ENCODE data around the gene SLC6A8. TPM values are rescaled to one million over a fixed set of nuclear protein-coding genes. Genes with fewer than 3 reads are reported as not detected.
A peak's percentile ranks its signal among the peaks of the same experiment; 100 is the strongest.

SLC6A8 gene
- total RNA-seq, 1 donor from 2014 or later = 94.1 TPM

GRCh38 chrX:153645921-153646488 is 41.7 kb upstream of the SLC6A8 start:
- Mint-ChIP-seq H3K9me3 (peaks cover 16% of the 10 kb centered on the region), H3K36me3 (no peaks in the 10 kb centered on the region), H3K4me1 (peaks cover 12% of the 10 kb centered on the region), H3K27me3 (ENCODE audit: insufficient read depth, low read depth) (peaks cover 40% of the 10 kb centered on the region), H3K4me3 (peak overlapping the region; percentile 35), H3K27ac (no peak overlapping the region)
- no peak overlapping the region for H2AFZ ChIP-seq (replicated peaks)
- H3K36me3 ChIP-seq = no peaks in the 10 kb centered on the region
- DNase-seq (ENCODE audit: low spot score) = no peak
- TF ChIP-seq EZH2phosphoT487 (IDR thresholded peaks at IDR 0.05) (no peak), EZH2 (IDR thresholded peaks at IDR 0.05) (no peak)
- TF ChIP-seq, protein P1, sequence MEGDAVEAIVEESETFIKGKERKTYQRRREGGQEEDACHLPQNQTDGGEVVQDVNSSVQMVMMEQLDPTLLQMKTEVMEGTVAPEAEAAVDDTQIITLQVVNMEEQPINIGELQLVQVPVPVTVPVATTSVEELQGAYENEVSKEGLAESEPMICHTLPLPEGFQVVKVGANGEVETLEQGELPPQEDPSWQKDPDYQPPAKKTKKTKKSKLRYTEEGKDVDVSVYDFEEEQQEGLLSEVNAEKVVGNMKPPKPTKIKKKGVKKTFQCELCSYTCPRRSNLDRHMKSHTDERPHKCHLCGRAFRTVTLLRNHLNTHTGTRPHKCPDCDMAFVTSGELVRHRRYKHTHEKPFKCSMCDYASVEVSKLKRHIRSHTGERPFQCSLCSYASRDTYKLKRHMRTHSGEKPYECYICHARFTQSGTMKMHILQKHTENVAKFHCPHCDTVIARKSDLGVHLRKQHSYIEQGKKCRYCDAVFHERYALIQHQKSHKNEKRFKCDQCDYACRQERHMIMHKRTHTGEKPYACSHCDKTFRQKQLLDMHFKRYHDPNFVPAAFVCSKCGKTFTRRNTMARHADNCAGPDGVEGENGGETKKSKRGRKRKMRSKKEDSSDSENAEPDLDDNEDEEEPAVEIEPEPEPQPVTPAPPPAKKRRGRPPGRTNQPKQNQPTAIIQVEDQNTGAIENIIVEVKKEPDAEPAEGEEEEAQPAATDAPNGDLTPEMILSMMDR (IDR thresholded peaks at IDR 0.05) = no peak
- no peaks in the 10 kb centered on the region for H3K79me2 ChIP-seq (ENCODE audit: low read depth)
- H4K20me1 ChIP-seq (ENCODE audit: low read depth) = peaks cover 8% of the 10 kb centered on the region
- H3K4me2 ChIP-seq = no peak overlapping the region
- H3K9me3 ChIP-seq (ENCODE audit: low read depth) = no peaks in the 10 kb centered on the region
- no peak overlapping the region for H3K4me3 ChIP-seq
- peaks cover 5% of the 10 kb centered on the region for H3F3A ChIP-seq (ENCODE audit: low read depth)
- no peak overlapping the region for H3K27ac ChIP-seq
- H3K27me3 ChIP-seq = peaks cover 85% of the 10 kb centered on the region
- H3K9ac ChIP-seq = no peak overlapping the region
- H3K4me1 ChIP-seq = peaks cover 10% of the 10 kb centered on the region

DNA sequence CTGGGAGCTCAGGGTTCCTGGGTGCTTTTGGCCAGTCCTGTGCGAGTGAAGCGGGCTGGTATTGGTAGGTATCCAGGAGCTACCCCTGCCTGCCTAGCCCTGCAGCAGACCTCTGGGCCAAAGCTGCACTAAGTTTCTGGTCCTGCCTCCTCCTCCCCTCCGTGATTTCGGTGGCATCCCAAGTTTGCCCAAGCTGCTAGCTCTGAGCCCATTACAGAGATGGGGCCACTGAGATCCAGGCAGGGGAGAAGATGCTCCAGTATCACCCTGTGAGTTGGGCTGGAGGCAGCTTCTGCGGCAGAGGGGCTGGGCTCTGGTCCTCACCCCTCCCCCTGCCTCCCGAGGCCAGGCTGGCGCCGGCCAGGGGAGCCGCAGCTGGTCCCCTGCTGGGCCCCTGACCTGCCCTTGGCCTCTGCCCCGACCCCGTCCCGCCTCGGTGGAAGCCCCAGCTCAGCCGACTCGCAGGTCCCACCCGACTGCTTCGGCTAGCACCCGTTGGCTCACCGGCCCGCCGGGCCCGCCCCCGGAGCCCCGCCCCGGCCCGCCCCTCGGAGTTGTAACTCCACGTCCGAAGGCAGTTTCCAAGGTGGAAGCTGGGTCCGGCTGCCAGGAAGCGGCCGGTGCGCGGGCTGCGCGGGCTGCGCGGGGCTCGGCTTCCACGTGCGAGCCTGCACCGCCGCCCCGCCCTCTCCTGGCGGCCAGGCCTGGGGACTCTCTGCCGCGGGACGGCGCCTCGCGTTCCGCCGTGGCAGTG is 40.9 kb upstream of the SLC6A8 start, which contains the start of gene DUSP9:
Gene DUSP9 (plus strand): TSS at position 584 of the 754 bp plus-strand sequence. CDS start 751 bp downstream, outside the sequence.
- TF ChIP-seq EZH2phosphoT487 (IDR thresholded peaks at IDR 0.05) (no peak), EZH2 (IDR thresholded peaks at IDR 0.05) (no peak)
- TF ChIP-seq, protein P1 (IDR thresholded peaks at IDR 0.05) = no peak
- Histone ChIP-seq H3K36me3 (no peaks in the 10 kb centered on the region), H3K27me3 (peaks cover 77% of the 10 kb centered on the region), H2AFZ (replicated peaks) (no peak within 1 kb of the TSS), H3F3A (ENCODE audit: low read depth) (no peaks in the 10 kb centered on the region), H3K9me3 (ENCODE audit: low read depth) (no peaks in the 10 kb centered on the region), H3K4me2 (peak within 1 kb of the TSS; percentile 49), H3K4me1 (peaks cover 4% of the 10 kb centered on the region), H3K79me2 (ENCODE audit: low read depth) (no peaks in the 10 kb centered on the region), H3K9ac (no peak within 1 kb of the TSS), H4K20me1 (ENCODE audit: low read depth) (peaks cover 8% of the 10 kb centered on the region), H3K27ac (no peak within 1 kb of the TSS), H3K4me3 (peak within 1 kb of the TSS; percentile 17)
- Mint-ChIP-seq H3K36me3 (no peaks in the 10 kb centered on the region), H3K9me3 (peaks cover 15% of the 10 kb centered on the region), H3K4me3 (peak within 1 kb of the TSS; percentile 73), H3K4me1 (peaks cover 6% of the 10 kb centered on the region), H3K27ac (no peak within 1 kb of the TSS), H3K27me3 (ENCODE audit: insufficient read depth, low read depth) (peaks cover 38% of the 10 kb centered on the region)
- DNase-seq (ENCODE audit: low spot score) = peak; percentile 72

DNA sequence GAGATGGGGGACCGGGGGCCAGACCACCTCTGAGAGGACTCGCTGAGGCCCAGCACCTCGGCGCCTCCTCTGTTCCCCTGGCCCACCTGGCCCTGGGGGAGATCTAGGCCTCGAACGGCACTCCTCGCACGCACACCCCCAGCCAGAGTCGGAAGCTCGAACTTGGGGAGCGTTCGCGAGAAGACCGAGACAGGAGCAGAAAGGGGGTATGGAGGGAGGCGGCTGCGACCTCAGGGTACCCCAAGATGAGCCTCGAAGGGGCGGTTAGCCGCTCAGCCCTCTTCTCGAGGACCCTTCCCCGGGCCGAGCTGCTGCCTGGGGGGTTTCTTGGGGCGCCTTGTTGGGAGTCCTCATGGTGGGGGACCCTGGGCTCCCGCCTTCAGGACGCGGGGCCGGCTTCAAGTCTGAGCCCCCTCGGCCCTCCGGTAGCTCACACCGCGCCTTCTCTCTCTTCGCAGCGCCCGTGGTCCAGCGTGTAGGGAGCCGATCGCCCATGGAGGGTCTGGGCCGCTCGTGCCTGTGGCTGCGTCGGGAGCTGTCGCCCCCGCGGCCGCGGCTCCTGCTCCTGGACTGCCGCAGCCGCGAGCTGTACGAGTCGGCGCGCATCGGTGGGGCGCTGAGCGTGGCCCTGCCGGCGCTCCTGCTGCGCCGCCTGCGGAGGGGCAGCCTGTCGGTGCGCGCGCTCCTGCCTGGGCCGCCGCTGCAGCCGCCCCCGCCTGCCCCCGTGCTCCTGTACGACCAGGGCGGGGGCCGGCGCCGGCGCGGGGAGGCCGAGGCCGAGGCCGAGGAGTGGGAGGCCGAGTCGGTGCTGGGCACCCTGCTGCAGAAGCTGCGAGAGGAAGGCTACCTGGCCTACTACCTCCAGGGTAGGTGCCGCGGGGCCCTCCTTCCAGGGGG is 40.0 kb upstream of the SLC6A8 start:
- peak overlapping the region; percentile 73 for H3K4me3 Mint-ChIP-seq
- peaks cover 37% of the 10 kb centered on the region for H3K27me3 Mint-ChIP-seq (ENCODE audit: insufficient read depth, low read depth)
- no peak overlapping the region for H2AFZ ChIP-seq (replicated peaks)

More for the DNA sequence above, 40.0 kb upstream of the SLC6A8 start:
- Histone ChIP-seq H3K9me3 (ENCODE audit: low read depth) (no peaks in the 10 kb centered on the region), H3K9ac (no peak overlapping the region), H3F3A (ENCODE audit: low read depth) (no peaks in the 10 kb centered on the region), H3K4me1 (peaks cover 4% of the 10 kb centered on the region), H3K36me3 (no peaks in the 10 kb centered on the region), H3K4me2 (peak overlapping the region; percentile 49), H4K20me1 (ENCODE audit: low read depth) (peaks cover 8% of the 10 kb centered on the region), H3K27ac (no peak overlapping the region), H3K27me3 (peaks cover 68% of the 10 kb centered on the region), H3K79me2 (ENCODE audit: low read depth) (no peaks in the 10 kb centered on the region), H3K4me3 (peak overlapping the region; percentile 17)
- TF ChIP-seq EZH2phosphoT487 (IDR thresholded peaks at IDR 0.05) (peak; percentile 79), EZH2 (IDR thresholded peaks at IDR 0.05) (peak; percentile 85)
- TF ChIP-seq, protein P1 (IDR thresholded peaks at IDR 0.05) = no peak
- DNase-seq (ENCODE audit: low spot score) = peak; percentile 47
- Mint-ChIP-seq H3K4me1 (peaks cover 6% of the 10 kb centered on the region), H3K9me3 (peaks cover 21% of the 10 kb centered on the region), H3K27ac (no peak overlapping the region), H3K36me3 (no peaks in the 10 kb centered on the region)

Data from neural progenitor cell (in vitro differentiated cells).